ENCODE data around the gene IL24.
"Not testable (repeated sequence)": the region's sequence is repeated elsewhere in the genome, so short reads cannot be mapped to it uniquely, and the experiment has no call there.

The IL24 gene

GRCh38 chr1:206897175-206897574 lies at the start of gene IL24:
IL24 (plus strand) TSS chr1:206897443; CDS start chr1:206897833, 390 bp downstream.
- DNase-seq (ENCODE audit: low spot score): no peak

DNA sequence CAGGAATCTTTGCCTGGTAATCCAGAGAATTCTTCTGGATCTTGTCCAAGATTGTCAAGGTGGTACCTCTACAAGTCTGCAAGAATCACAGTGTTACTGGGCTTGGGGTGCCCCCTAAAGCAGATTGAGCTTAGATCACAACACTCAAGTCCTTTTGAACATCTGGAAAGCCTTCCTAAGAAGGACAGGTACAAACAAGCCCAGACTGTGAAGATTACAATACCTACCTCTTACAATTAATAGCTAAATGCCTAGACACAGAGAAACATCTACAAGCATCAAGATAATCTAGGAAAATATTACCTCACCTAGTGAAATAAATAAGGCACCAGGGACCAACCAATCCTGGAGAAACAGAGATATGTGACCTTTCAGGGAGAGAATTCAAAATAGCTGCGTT lies 49.3 kb upstream of the IL24 start:
- DNase-seq (ENCODE audit: low spot score): no peak

DNA sequence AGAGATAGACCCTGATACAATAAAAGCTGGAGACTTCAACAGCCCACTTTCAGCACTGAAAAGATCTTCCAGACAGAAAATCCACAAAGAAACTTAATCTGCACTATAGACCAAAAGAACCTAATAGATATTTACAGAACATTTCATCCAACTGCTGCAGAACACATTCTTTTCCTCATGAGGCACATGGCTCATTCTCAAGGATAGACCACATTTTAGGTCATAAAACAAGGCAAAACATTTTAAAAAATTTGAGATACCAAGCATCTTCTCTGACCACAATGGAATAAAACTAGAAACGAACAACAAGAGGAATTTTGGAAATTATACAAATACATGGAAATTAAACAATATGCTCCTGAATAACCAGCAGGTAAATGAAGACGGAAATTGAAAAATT lies 46.8 kb upstream of the IL24 start:
- DNase-seq (ENCODE audit: low spot score): no peak

DNA sequence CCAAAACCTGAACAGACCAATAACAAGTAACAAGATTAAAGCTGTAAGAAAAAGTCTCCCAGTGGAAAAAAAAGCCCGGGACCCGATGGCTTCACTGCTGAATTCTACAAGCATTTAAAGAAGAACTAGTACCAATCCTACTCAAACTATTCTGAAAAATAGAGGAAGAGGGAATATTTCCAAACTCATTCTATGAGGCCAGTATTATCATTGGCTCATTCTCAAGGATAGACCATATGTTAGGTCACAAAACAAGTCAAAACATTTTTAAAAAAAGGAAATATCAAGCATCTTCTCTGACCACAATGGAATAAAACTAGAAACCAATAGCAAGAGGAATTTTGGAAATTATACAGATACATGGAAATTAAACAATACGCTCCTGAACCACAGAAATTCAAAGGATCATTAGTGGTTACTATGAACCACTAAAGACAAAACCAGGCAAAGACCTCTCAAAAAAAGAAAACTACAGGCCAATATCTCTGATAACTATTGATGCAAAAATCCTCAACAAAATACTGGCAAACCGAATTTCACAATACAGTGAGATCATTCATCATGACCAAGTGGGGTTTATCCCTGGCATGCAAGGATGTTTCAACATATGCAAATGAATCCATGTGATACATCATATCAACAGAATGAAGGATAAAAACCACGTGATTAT lies 45.8 kb upstream of the IL24 start:
- DNase-seq (ENCODE audit: low spot score): no peak

GRCh38 chr1:206852662-206853061 lies 44.6 kb upstream of the IL24 start:
- not testable (repeated sequence) for DNase-seq (ENCODE audit: low spot score)

GRCh38 chr1:206853696-206854095 lies 43.5 kb upstream of the IL24 start:
- not testable (repeated sequence) for DNase-seq (ENCODE audit: low spot score)

DNA sequence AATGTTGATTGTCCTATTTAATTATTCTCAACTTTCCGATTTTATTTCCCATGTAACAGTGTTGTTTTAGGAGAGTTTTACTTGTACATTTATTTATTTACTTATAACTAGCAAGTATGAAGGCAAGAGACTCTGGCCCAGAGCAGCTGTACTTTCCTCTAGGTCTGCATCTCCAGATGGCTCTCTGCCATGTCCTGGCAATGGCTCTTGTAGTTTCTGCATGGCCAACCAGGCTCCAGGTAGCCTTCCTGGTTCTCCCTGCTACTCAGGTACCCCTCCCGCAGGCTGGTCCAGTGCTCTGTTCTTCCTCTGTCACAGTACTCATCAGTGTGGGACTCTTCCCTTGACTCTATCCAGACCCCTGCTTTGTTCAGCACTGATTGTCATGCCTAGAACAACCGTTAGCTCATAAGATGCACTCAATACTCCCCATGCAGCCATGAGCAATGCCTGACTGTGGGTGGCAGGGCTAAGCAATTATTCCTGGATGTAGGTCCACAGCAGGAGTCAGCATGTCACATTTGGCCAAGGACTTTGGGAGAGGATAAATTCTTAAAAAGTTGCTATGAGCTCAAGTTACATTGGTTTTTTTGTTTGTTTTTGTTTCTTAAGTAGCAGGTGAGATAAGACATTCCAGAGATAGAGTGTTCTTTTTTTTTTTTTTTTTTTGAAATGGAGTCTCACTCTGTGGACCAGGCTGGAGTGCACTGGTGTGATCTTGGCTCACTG lies 42.7 kb upstream of the IL24 start:
- no peak for DNase-seq (ENCODE audit: low spot score)

- DNase-seq (ENCODE audit: low spot score): no peak
Measured at GRCh38 chr1:206855859-206856258, 41.4 kb upstream of the IL24 start.

DNA sequence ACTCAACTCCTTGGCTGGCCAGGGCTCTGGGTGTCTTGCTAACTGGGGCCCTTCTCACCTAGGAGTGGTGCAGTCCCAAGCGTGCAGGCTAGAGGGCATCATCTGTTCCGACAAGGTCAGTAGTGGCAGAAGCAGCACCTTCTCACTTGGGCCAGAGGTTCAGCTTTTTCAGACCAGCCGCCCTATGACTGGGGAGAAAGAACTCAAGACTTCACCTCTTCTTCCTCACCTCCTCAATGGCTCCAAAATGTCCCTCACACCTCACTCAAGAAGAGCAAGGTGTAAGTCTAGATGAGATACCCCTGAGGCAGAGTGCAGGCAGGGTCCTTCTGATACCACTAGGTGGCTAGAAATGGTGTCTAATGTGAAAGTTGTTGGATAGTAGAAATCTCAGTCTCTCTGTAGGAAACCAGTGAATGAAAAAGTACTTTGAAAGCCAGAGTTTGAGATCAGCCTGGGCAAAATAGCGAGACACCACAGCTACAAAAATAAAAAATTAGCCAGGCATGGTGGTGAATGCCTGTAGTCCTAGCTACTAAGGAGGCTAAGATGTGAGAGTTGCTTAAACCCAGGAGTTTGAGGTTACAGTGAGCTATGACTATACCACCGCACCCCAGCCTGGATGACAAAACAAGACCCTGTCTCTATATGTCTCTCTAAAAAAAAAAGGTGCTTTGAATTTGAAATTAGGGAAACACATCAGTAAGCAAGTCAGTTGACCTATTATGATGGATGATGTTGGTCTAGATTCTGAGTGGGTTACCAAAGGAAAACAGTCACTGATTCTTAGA lies 40.4 kb upstream of the IL24 start:
- DNase-seq (ENCODE audit: low spot score): no peak

GRCh38 chr1:206859082-206859521 lies 38.1 kb upstream of the IL24 start:
- peak; percentile 5 for DNase-seq (ENCODE audit: low spot score)

- DNase-seq (ENCODE audit: low spot score): no peak
Measured at GRCh38 chr1:206860165-206860564, 37.1 kb upstream of the IL24 start.

- no peak for DNase-seq (ENCODE audit: low spot score)
Measured at GRCh38 chr1:206863266-206863665, 34.0 kb upstream of the IL24 start.

- peak; percentile 83 for DNase-seq (ENCODE audit: low spot score)
Measured at GRCh38 chr1:206864939-206865671, 32.1 kb upstream of the IL24 start, which contains the start of gene IL20. IL20 (plus strand) TSS chr1:206865623; CDS start chr1:206865853, 230 bp downstream.

- no peak for DNase-seq (ENCODE audit: low spot score)
Measured at GRCh38 chr1:206866062-206866461, 31.2 kb upstream of the IL24 start.

- no peak for DNase-seq (ENCODE audit: low spot score)
Measured at GRCh38 chr1:206867239-206867638, 30.0 kb upstream of the IL24 start.

DNA sequence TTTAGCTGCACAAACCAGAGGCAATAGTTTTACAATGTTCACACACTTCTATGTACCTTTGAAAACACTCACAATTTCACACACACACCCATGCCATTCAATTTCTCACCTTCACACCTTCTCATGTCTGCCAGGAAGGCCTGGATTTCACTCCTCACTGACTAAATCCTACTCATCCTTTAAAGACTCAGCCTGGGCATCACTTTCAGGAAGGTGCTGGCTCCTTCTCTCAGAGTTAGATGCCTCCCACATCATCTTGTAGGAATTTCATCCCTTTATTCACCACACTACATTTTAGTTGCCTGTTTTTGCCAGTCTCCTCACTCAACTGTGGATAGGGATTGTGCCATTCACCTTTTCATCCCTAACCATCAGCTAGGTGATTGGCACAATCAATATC lies 29.5 kb upstream of the IL24 start:
- DNase-seq (ENCODE audit: low spot score): no peak

DNA sequence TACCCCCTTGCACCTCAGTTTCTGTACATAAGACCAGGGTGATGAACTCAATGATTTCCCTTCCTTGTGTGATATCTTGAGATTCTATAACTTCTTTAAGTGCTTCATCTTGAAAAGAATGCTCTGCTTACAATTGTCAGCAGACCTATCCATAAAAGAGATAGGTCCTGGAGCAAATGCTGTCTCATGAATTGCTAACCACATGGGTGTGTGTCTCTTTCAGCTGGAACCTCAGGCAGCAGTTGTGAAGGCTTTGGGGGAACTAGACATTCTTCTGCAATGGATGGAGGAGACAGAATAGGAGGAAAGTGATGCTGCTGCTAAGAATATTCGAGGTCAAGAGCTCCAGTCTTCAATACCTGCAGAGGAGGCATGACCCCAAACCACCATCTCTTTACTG lies 29.0 kb upstream of the IL24 start:
- DNase-seq (ENCODE audit: low spot score): no peak

- no peak for DNase-seq (ENCODE audit: low spot score)
Measured at GRCh38 chr1:206872139-206872538, 25.1 kb upstream of the IL24 start.

DNA sequence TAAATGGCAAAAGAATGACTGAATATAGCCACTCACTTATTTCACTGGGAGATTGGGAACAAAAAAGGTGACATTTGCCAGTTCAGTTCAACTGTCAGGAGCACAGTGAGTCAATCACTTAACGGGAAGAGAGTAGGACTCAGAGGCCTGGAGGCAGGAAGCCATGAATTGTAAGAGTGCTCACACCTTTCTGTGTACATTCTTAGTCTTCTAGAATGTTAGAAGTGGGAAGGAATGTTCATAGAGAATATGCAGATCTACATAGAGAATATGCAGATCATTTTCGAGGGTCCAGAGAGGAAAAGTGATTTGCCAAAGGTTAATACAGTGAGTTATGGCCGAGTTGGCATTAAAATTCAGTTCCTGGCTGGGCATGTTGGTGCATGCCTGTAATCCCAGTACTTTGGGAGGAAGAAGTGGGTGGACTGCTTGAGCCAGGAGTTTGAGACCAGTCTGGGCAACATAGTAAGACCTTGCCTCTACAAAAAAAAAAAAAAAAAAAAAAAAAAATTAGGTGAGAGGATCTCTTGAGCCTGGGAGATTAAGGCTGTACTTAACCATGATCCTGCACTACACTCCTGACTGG lies 23.5 kb upstream of the IL24 start:
- no peak for DNase-seq (ENCODE audit: low spot score)

DNA sequence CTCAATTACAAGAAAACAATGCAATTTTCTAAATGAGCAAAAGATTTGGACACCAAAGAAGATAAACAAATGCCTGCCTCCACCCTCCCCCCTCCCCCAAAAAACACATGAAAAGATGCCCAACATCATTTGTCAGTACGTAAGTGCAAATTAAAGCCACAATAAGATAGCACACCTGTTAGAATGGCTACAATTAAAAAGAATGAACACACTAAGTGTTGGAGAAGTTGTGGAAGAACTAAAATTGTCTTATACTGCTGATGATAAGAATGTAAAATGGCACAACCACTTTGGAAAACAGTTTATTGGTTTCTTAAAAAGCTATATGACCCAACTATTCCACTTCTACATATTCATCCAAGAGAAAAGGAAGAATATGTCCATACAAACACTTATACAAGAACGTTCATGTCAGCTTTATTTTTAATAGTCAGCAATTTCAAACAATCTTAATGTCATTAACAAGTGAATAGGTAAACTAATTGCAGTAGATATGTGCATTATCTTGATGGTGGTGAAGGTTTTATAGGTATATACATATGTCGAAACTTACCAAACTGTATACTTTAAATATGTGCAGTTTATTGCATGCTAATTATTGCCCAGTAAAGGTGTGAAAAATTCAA lies 21.4 kb upstream of the IL24 start:
- no peak for DNase-seq (ENCODE audit: low spot score)

GRCh38 chr1:206878456-206878855 lies 18.8 kb upstream of the IL24 start:
- no peak for DNase-seq (ENCODE audit: low spot score)
